WTC11 (cell line): ENCODE measurements around the gene IQGAP2. TPM values are rescaled to one million over a fixed set of nuclear protein-coding genes. Genes with fewer than 3 reads are reported as not detected.

ENCODE experiments used
- ATAC-seq: fragments of 200-7000 bp; cut with Tn5 transposase; 2 replicates; pipeline ENCODE4 v1.10.0; 2021; ENCODE audit warnings: mild to moderate bottlenecking, moderate library complexity
- CTCF ChIA-PET: fragments of 300-600 bp; sonication (Branson Sonifier 250); formaldehyde crosslinking; loops from one replicate; lab custom pipeline; 2021; ENCODE audit warnings: antibody characterized with exemption; lab: Charles Lee
- POLR2A ChIA-PET: fragments of 350-600 bp; sonication (Branson Sonifier 250); formaldehyde crosslinking; loops from one replicate; lab custom pipeline; 2021; ENCODE audit warnings: antibody characterized with exemption; lab: Charles Lee
- DNase-seq: peaks from one replicate; pipeline ENCODE4 v3.0.0; 2021; ENCODE audit warnings: low spot score
- H3K27ac Mint-ChIP-seq: 2 replicates; pipeline ENCODE4 v1.8.0; 2021; ENCODE audit warnings: mixed read lengths
- H3K27me3 Mint-ChIP-seq: 2 replicates; pipeline ENCODE4 v1.8.0; 2021; ENCODE audit warnings: low read depth, mild to moderate bottlenecking, moderate library complexity, mixed read lengths
- H3K36me3 Mint-ChIP-seq: 2 replicates; pipeline ENCODE4 v1.8.0; 2021; ENCODE audit warnings: mixed read lengths
- H3K4me1 Mint-ChIP-seq: 2 replicates; pipeline ENCODE4 v1.8.0; 2022; ENCODE audit warnings: mixed read lengths
- H3K4me3 Mint-ChIP-seq: 2 replicates; pipeline ENCODE4 v1.8.0; 2021; ENCODE audit warnings: mild to moderate bottlenecking, moderate library complexity, mixed read lengths
- H3K9me3 Mint-ChIP-seq: 2 replicates; pipeline ENCODE4 v1.8.0; 2021; ENCODE audit warnings: mixed read lengths
- CREB1 ChIP-seq: sonication (generic); formaldehyde crosslinking; IDR thresholded peaks from 2 replicates; pipeline ENCODE4 v1.8.0; 2023; ENCODE audit warnings: mild to moderate bottlenecking, missing genetic modification reagents
- ELF4 ChIP-seq: sonication (generic); formaldehyde crosslinking; IDR thresholded peaks from 2 replicates; pipeline ENCODE4 v1.8.1; 2022; ENCODE audit warnings: low read depth, mild to moderate bottlenecking, moderate library complexity, missing genetic modification reagents
- ESRRA ChIP-seq: sonication (generic); formaldehyde crosslinking; IDR thresholded peaks from 2 replicates; pipeline ENCODE4 v1.8.1; 2022; ENCODE audit warnings: mild to moderate bottlenecking, missing genetic modification reagents, borderline replicate concordance
- FOXJ3 ChIP-seq: sonication (generic); formaldehyde crosslinking; IDR thresholded peaks from 2 replicates; pipeline ENCODE4 v1.9.0; 2021; ENCODE audit warnings: missing genetic modification reagents, mild to moderate bottlenecking, borderline replicate concordance
- FOXP1 ChIP-seq: sonication (generic); formaldehyde crosslinking; IDR thresholded peaks from 2 replicates; pipeline ENCODE4 v1.8.0; 2022; ENCODE audit warnings: missing genetic modification reagents, mild to moderate bottlenecking, moderate library complexity, borderline replicate concordance
- GABPB1 ChIP-seq: sonication (generic); formaldehyde crosslinking; IDR thresholded peaks from 2 replicates; pipeline ENCODE4 v1.8.1; 2023; ENCODE audit warnings: mild to moderate bottlenecking, missing genetic modification reagents
- GRHL2 ChIP-seq: fragments of 250-450 bp; sonication (Bioruptor Pico); IDR thresholded peaks from 2 replicates; pipeline ENCODE4 v1.8.0; 2022; ENCODE audit warnings: mild to moderate bottlenecking, moderate library complexity; ENCODE audit not compliant: insufficient replicate concordance, severe bottlenecking
- HMGA2 ChIP-seq: fragments of 250-450 bp; sonication (Bioruptor Pico); IDR thresholded peaks from 2 replicates; pipeline ENCODE4 v1.4.0; 2021; ENCODE audit warnings: mild to moderate bottlenecking, moderate library complexity
- KAT7 ChIP-seq: sonication (generic); formaldehyde crosslinking; IDR thresholded peaks from 2 replicates; pipeline ENCODE4 v1.8.1; 2023; ENCODE audit warnings: missing genetic modification reagents, mild to moderate bottlenecking, borderline replicate concordance
- NFATC4 ChIP-seq: fragments of 250-450 bp; sonication (Bioruptor Pico); IDR thresholded peaks from 2 replicates; pipeline ENCODE4 v1.9.0; 2021; ENCODE audit warnings: mild to moderate bottlenecking
- NFE2L1 ChIP-seq: sonication (generic); formaldehyde crosslinking; IDR thresholded peaks from 2 replicates; pipeline ENCODE4 v1.8.1; 2023; ENCODE audit warnings: missing genetic modification reagents
- NFYB ChIP-seq: sonication (generic); formaldehyde crosslinking; conservative IDR thresholded peaks from 2 replicates; pipeline ENCODE4 v1.8.0; 2022; ENCODE audit warnings: low read depth, missing genetic modification reagents
- NR3C1 ChIP-seq: sonication (generic); formaldehyde crosslinking; conservative IDR thresholded peaks from 2 replicates; pipeline ENCODE4 v1.8.1; 2023; ENCODE audit warnings: low read depth, mild to moderate bottlenecking, missing genetic modification reagents
- OVOL2 ChIP-seq: fragments of 250-450 bp; sonication (Bioruptor Pico); IDR thresholded peaks from 2 replicates; pipeline ENCODE4 v1.9.0; 2021; ENCODE audit warnings: mild to moderate bottlenecking, borderline replicate concordance
- PRRX2 ChIP-seq: fragments of 250-450 bp; sonication (Bioruptor Pico); IDR thresholded peaks from 2 replicates; pipeline ENCODE4 v1.8.0; 2021; ENCODE audit warnings: mild to moderate bottlenecking
- RELA ChIP-seq: sonication (generic); formaldehyde crosslinking; IDR thresholded peaks from 2 replicates; pipeline ENCODE4 v1.8.1; 2022; ENCODE audit warnings: missing genetic modification reagents, mild to moderate bottlenecking, borderline replicate concordance
- RORB ChIP-seq: fragments of 250-450 bp; sonication (Bioruptor Pico); IDR thresholded peaks from 2 replicates; pipeline ENCODE4 v1.9.0; 2021; ENCODE audit warnings: mild to moderate bottlenecking
- TCF7 ChIP-seq: sonication (generic); formaldehyde crosslinking; IDR thresholded peaks from 2 replicates; pipeline ENCODE4 v1.8.0; 2022; ENCODE audit warnings: mild to moderate bottlenecking, low read depth, missing genetic modification reagents, moderate library complexity
- ZNF121 ChIP-seq: sonication (generic); formaldehyde crosslinking; IDR thresholded peaks from 2 replicates; pipeline ENCODE4 v1.8.0; 2023; ENCODE audit warnings: missing genetic modification reagents
- ZNF232 ChIP-seq: sonication (generic); formaldehyde crosslinking; IDR thresholded peaks from 2 replicates; pipeline ENCODE4 v1.8.0; 2022; ENCODE audit warnings: mild to moderate bottlenecking, missing genetic modification reagents
- total RNA-seq: library from RNA; stranded (reverse); gene quantifications from 3 replicates; pipeline ENCODE4 v1.2.3, GENCODE V29; 2021
- TF ChIP-seq, protein P1 (sequence below): fragments of 250-450 bp; sonication (Bioruptor Pico); IDR thresholded peaks from 2 replicates; pipeline ENCODE4 v1.9.0; 2021; ENCODE audit warnings: mild to moderate bottlenecking, borderline replicate concordance
- TF ChIP-seq, protein P2 (sequence below): fragments of 250-450 bp; sonication (Bioruptor Pico); IDR thresholded peaks from 2 replicates; pipeline ENCODE4 v2.1.2; 2022; ENCODE audit warnings: mild to moderate bottlenecking, moderate library complexity
- TF ChIP-seq, protein P3 (sequence below): sonication (generic); formaldehyde crosslinking; conservative IDR thresholded peaks from 2 replicates; pipeline ENCODE4 v1.8.1; 2022; ENCODE audit warnings: mild to moderate bottlenecking, missing genetic modification reagents
- TF ChIP-seq, protein P4 (sequence below): sonication (generic); formaldehyde crosslinking; IDR thresholded peaks from 2 replicates; pipeline ENCODE4 v1.8.1; 2023; ENCODE audit warnings: mild to moderate bottlenecking, missing genetic modification reagents, moderate library complexity
- TF ChIP-seq, protein P5 (sequence below): fragments of 250-450 bp; sonication (Bioruptor Pico); conservative IDR thresholded peaks from 2 replicates; pipeline ENCODE4 v1.9.0; 2021; ENCODE audit warnings: mild to moderate bottlenecking

Gene IQGAP2
- total RNA-seq, 1 experiment from 2014 or later, result 70.6 TPM

DNA sequence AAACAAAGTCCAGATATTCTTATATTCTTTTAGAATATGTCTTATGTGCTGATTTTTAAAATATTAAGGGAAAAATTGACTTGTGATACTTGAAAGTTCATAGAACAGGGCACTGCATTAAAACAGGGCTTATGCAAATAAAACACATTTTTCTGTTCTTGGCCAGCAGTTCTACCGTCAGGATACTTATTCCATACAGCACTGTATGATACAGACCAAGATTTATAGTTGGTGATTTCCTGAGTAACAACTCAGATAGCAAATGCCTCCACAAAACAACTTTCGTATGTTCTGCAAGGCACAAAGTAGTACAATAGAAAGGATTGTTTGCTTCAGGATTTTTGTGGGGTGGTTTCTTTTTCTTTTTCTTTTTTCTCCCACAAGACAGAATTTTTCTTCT lies 150.2 kb downstream of the IQGAP2 start (continued):
- TF ChIP-seq, protein P1, sequence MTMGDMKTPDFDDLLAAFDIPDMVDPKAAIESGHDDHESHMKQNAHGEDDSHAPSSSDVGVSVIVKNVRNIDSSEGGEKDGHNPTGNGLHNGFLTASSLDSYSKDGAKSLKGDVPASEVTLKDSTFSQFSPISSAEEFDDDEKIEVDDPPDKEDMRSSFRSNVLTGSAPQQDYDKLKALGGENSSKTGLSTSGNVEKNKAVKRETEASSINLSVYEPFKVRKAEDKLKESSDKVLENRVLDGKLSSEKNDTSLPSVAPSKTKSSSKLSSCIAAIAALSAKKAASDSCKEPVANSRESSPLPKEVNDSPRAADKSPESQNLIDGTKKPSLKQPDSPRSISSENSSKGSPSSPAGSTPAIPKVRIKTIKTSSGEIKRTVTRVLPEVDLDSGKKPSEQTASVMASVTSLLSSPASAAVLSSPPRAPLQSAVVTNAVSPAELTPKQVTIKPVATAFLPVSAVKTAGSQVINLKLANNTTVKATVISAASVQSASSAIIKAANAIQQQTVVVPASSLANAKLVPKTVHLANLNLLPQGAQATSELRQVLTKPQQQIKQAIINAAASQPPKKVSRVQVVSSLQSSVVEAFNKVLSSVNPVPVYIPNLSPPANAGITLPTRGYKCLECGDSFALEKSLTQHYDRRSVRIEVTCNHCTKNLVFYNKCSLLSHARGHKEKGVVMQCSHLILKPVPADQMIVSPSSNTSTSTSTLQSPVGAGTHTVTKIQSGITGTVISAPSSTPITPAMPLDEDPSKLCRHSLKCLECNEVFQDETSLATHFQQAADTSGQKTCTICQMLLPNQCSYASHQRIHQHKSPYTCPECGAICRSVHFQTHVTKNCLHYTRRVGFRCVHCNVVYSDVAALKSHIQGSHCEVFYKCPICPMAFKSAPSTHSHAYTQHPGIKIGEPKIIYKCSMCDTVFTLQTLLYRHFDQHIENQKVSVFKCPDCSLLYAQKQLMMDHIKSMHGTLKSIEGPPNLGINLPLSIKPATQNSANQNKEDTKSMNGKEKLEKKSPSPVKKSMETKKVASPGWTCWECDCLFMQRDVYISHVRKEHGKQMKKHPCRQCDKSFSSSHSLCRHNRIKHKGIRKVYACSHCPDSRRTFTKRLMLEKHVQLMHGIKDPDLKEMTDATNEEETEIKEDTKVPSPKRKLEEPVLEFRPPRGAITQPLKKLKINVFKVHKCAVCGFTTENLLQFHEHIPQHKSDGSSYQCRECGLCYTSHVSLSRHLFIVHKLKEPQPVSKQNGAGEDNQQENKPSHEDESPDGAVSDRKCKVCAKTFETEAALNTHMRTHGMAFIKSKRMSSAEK, result no peak
- no peak for TF ChIP-seq KAT7 (CRISPR knock-in tag)
- no peak for TF ChIP-seq NR3C1 (CRISPR knock-in tag)
- no peak for TF ChIP-seq TCF7
- TF ChIP-seq NFE2L1, result no peak
- TF ChIP-seq OVOL2, result no peak
- TF ChIP-seq FOXP1 (CRISPR knock-in tag), result no peak
- TF ChIP-seq, protein P2, sequence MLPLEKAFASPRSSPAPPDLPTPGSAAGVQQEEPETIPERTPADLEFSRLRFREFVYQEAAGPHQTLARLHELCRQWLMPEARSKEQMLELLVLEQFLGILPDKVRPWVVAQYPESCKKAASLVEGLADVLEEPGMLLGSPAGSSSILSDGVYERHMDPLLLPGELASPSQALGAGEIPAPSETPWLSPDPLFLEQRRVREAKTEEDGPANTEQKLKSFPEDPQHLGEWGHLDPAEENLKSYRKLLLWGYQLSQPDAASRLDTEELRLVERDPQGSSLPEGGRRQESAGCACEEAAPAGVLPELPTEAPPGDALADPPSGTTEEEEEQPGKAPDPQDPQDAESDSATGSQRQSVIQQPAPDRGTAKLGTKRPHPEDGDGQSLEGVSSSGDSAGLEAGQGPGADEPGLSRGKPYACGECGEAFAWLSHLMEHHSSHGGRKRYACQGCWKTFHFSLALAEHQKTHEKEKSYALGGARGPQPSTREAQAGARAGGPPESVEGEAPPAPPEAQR, result no peak

DNA sequence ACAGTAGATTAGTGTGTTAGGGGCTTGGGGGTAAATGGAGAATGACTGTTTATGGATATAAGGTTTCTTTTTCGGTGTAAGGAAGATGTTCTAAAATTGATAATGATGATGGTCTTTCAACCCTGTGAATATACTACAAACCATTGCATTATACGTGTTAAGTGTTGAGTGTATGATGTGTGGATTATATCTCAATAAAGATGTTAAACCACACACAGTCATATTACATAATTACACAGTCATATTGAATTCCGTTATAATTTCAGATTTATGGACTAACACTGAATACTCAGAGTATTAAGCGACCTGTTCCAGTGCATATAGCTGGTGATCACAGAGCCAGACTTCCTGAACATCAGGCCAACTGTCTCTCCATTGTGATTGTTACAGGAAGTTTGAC lies 152.0 kb downstream of the IQGAP2 start:
- no peak for DNase-seq
- ChIA-PET CTCF (no interaction called here), POLR2A (no interaction called here)
- no peak for ATAC-seq
- Mint-ChIP-seq H3K27me3 (no peaks in the 10 kb centered on the region), H3K9me3 (peaks cover 12% of the 10 kb centered on the region), H3K27ac (no peak overlapping the region), H3K36me3 (peaks cover 18% of the 10 kb centered on the region), H3K4me1 (peaks cover 3% of the 10 kb centered on the region; the same call in 1 of the 2 replicates), H3K4me3 (no peak overlapping the region)
- no peak for TF ChIP-seq NFATC4 (CRISPR knock-in tag)
- no peak for TF ChIP-seq GRHL2 (CRISPR knock-in tag)
- TF ChIP-seq FOXJ3 (CRISPR knock-in tag), result no peak
- TF ChIP-seq NFYB, result no peak
- no peak for TF ChIP-seq ZNF232
- TF ChIP-seq, all 79 proteins: peak for 0

DNA sequence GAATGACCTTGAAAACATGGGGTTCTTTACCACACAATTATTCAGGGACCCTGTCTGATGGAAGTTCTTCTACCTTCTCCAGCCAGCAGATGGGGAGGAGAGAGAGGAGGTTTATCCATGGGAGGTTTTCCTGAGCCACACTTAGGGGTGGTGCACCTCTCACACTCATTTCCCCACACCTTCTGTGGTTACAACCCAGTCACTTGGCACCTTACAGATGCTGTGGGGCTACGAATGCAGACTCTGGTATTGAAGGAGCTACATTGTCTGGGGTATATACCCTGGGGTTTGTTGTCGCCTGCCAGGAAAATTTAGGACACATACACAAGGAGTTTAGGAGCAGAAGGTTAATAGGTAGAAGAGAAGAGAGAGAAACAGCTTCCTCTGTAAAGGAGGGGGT lies 152.6 kb downstream of the IQGAP2 start:
- H3K4me1 Mint-ChIP-seq, result peaks cover 3% of the 10 kb centered on the region; the same call in 1 of the 2 replicates
- no peak overlapping the region for H3K27ac Mint-ChIP-seq
- H3K27me3 Mint-ChIP-seq, result no peaks in the 10 kb centered on the region
- no peak for ATAC-seq
- POLR2A ChIA-PET, result no interaction called here
- H3K36me3 Mint-ChIP-seq, result peaks cover 11% of the 10 kb centered on the region
- CTCF ChIA-PET, result interaction anchor here (1.5 kb wide), 1 partner anchor 11 kb away, joined by 4 read pairs; no protein-coding TSS in a partner anchor
- no peak for TF ChIP-seq CREB1 (CRISPR knock-in tag)
- TF ChIP-seq PRRX2 (CRISPR knock-in tag), result no peak
- TF ChIP-seq GABPB1 (CRISPR knock-in tag), result no peak
- TF ChIP-seq GRHL2 (CRISPR knock-in tag), result no peak
- TF ChIP-seq, protein P3, sequence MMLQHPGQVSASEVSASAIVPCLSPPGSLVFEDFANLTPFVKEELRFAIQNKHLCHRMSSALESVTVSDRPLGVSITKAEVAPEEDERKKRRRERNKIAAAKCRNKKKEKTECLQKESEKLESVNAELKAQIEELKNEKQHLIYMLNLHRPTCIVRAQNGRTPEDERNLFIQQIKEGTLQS, result no peak
- TF ChIP-seq HMGA2 (CRISPR knock-in tag), result no peak
- TF ChIP-seq, protein P4, sequence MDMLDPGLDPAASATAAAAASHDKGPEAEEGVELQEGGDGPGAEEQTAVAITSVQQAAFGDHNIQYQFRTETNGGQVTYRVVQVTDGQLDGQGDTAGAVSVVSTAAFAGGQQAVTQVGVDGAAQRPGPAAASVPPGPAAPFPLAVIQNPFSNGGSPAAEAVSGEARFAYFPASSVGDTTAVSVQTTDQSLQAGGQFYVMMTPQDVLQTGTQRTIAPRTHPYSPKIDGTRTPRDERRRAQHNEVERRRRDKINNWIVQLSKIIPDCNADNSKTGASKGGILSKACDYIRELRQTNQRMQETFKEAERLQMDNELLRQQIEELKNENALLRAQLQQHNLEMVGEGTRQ, result no peak
- no peak for TF ChIP-seq RORB (CRISPR knock-in tag)
- no peak for TF ChIP-seq ZNF232
- TF ChIP-seq ZNF121, result no peak
- no peak for TF ChIP-seq ESRRA
- no peak for TF ChIP-seq ELF4 (CRISPR knock-in tag)
- TF ChIP-seq RELA (CRISPR knock-in tag), result no peak
- TF ChIP-seq, protein P5, sequence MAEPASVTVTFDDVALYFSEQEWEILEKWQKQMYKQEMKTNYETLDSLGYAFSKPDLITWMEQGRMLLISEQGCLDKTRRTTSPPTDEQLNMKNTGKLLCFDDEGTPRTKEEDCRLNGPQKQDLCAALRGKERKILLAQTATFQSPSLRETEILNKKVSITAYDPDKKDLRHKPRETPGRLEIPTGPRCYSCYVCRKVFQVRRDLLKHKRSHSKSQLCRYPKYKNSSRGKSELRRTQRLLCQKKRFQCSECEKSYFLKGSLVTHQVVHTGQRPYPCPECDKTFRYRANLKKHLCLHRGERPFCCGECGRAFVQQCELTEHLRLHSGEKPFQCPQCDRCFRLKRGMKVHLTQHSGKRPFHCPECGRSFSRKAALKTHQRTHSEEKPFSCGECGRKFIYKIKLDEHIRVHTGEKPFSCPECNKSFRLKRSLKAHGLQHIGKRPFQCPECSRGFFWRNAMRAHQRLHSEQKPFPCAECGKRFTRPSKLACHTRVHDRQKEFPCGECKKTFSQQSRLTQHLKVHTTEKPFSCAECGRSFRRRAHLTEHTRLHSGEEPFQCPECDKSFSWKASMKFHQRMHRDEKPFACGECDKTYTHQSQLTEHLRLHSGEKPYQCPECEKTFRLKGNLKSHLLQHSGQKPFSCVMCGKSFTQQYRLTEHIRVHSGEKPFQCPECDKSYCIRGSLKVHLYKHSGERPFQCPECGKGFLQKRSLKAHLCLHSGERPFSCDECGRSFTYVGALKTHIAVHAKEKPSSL, result no peak
- peaks cover 8% of the 10 kb centered on the region for H3K9me3 Mint-ChIP-seq
- DNase-seq, result no peak
- no peak overlapping the region for H3K4me3 Mint-ChIP-seq
